PC-9 (cell line): ENCODE measurements around the gene NPIPB9. TPM values are rescaled to one million over a fixed set of nuclear protein-coding genes. Genes with fewer than 3 reads are reported as not detected.
"Not testable (repeated sequence)": the region's sequence is repeated elsewhere in the genome, so short reads cannot be mapped to it uniquely, and the experiment has no call there.

Source experiments
- BruUV-seq: library from RNA; stranded (reverse); fragments of 400-500 nt; replicated peaks from 2 replicates; lab custom pipeline; 2021; lab: Mats Ljungman, UMichigan
- CTCF ChIA-PET: fragments of 300-600 bp; sonication (Branson Sonifier 250); formaldehyde crosslinking; loops from one replicate; lab custom pipeline; 2022; ENCODE audit warnings: antibody characterized with exemption; lab: Charles Lee
- POLR2A ChIA-PET: fragments of 300-600 bp; sonication (Branson Sonifier 250); formaldehyde crosslinking; loops from one replicate; lab custom pipeline; 2022; ENCODE audit warnings: antibody characterized with exemption; ENCODE audit not compliant: unreplicated experiment; lab: Charles Lee
- DNase-seq, 2 experiments: peaks; one replicate each; pipeline versions ENCODE4 v3.0.0 to v3.0.0-alpha.2; 2015 to 2022; ENCODE audit warnings: mixed read lengths in 1 of 2
- H2AFZ ChIP-seq: fragments of 200-600 bp; sonication (generic); 2 replicates; pipeline ENCODE4 v1.8.1; 2017; ENCODE audit warnings: antibody characterized with exemption
- H3F3A ChIP-seq: fragments of 200-600 bp; sonication (generic); 2 replicates; pipeline ENCODE4 v1.8.1; 2017; ENCODE audit warnings: antibody characterized with exemption, mild to moderate bottlenecking, low read depth; ENCODE audit not compliant: insufficient read depth
- H3K27ac ChIP-seq: fragments of 200-600 bp; sonication (generic); 2 replicates; pipeline ENCODE4 v1.6.1; 2016; ENCODE audit warnings: mixed run types
- H3K27me3 ChIP-seq: fragments of 200-600 bp; sonication (generic); 2 replicates; pipeline ENCODE4 v1.6.1; 2016; ENCODE audit warnings: low read depth, mixed run types; ENCODE audit not compliant: insufficient read depth
- H3K36me3 ChIP-seq: fragments of 200-600 bp; sonication (generic); 2 replicates; pipeline ENCODE4 v1.6.1; 2016; ENCODE audit warnings: low read depth, mixed run types
- H3K4me1 ChIP-seq: fragments of 200-600 bp; sonication (generic); replicated peaks from 2 replicates; pipeline ENCODE4 v1.6.1; 2016; ENCODE audit warnings: mixed run types; ENCODE audit not compliant: insufficient read depth
- H3K4me2 ChIP-seq: fragments of 200-600 bp; sonication (generic); 2 replicates; pipeline ENCODE4 v1.6.1; 2017; ENCODE audit warnings: mixed run types
- H3K4me3 ChIP-seq: fragments of 200-600 bp; sonication (generic); 2 replicates; pipeline ENCODE4 v1.6.1; 2016; ENCODE audit warnings: mixed run types
- H3K79me2 ChIP-seq: fragments of 200-600 bp; sonication (generic); 2 replicates; pipeline ENCODE4 v1.6.1; 2017; ENCODE audit warnings: low read depth, mixed run types
- H3K9me2 ChIP-seq: fragments of 200-600 bp; sonication (generic); 2 replicates; pipeline ENCODE4 v1.8.1; 2017; ENCODE audit warnings: mild to moderate bottlenecking; ENCODE audit not compliant: insufficient read depth
- H3K9me3 ChIP-seq: fragments of 200-600 bp; sonication (generic); 2 replicates; pipeline ENCODE4 v1.8.1; 2016; ENCODE audit warnings: low read depth; ENCODE audit not compliant: insufficient read depth
- H4K20me1 ChIP-seq: fragments of 200-600 bp; sonication (generic); 2 replicates; pipeline ENCODE4 v1.8.1; 2017; ENCODE audit not compliant: insufficient read depth
- EZH2 ChIP-seq: fragments of 200-600 bp; sonication (generic); IDR thresholded peaks from 2 replicates; pipeline ENCODE4 v1.8.0; 2017; ENCODE audit warnings: antibody characterized with exemption, low read depth
- intact Hi-C: fragments of 100-400 bp; cut with micrococcal nuclease; formaldehyde crosslinking; loops from one replicate; pipeline ENCODE4 v1.10.0; 2022; ENCODE audit not compliant: unreplicated experiment
- total RNA-seq: library from RNA; stranded (reverse); gene quantifications from 2 replicates; pipeline ENCODE4 v1.2.3, GENCODE V29; 2021
- TF ChIP-seq, protein P1 (sequence below): fragments of 200-600 bp; sonication (generic); conservative IDR thresholded peaks from 2 replicates; pipeline ENCODE4 v1.6.1; 2017; ENCODE audit warnings: mixed run types, antibody characterized with exemption, mild to moderate bottlenecking, moderate library complexity

NPIPB9 gene
- total RNA-seq, 1 experiment from 2014 or later = 6.1 TPM

DNA sequence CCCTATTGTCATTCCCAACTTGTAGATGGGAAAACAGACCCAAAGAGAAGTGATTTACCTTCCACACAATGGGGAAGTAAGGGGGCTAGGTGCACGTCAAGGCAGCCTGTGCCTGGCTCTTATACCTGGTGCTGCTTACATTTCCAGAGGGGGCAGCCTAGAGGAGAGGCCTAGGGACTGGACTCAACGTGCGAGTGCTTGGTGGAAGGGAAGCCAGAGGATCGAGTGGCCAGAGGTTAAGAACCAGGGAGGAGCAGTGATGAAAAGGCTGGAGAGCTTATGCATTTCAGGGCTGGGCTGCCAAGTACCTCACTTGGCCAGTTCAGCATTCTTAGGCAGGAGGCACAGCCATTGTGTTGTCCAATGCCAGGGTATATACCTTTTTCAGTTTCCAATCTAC lies 30.8 kb downstream of the NPIPB9 start:
- H3K27me3 ChIP-seq, CTCF ChIA-PET, H3K36me3 ChIP-seq, H3K9me2 ChIP-seq, H2AFZ ChIP-seq, H3K4me2 ChIP-seq, H3F3A ChIP-seq, H4K20me1 ChIP-seq, H3K4me1 ChIP-seq, POLR2A ChIA-PET, DNase-seq, H3K9me3 ChIP-seq, H3K4me3 ChIP-seq, intact Hi-C loops, H3K79me2 ChIP-seq, BruUV-seq, H3K27ac ChIP-seq: not testable (repeated sequence)

DNA sequence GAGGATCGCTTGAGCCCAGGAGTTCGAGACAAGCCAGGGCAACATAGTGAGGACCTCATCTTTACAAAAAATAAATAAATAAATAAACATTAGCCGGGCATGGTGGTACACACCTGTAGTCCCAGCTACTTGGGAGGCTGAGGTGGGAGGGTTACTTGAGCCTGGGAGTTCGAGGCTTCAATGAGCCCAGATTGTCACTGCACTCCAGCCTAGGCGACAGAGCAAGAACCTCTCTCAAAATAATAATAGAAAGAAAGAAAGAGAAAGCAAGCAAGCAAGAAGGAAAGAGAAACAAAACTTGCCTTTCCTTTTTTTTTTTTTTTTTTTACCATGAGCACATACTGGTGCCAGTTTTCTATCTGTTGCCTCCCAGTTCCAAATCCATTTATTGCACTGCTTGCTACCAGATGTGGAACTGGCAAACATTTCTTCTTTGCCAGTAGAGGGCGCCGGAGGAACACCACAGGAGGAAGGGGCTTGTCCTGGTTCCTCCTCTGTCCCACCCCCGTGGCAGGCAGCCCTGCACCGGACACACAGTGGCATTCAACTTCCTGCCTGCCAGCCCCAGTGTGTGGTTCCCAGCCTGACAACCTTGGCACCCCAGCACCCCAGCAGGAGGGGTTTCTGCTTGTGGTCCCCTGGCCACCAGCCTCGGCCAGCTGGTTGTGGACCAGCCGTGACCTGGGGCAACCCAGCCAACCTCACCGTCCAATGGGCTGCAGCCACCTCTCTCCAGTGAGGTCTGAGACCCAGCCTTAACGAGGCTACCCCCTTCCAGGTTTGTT lies 50.8 kb downstream of the NPIPB9 start:
- intact Hi-C loops, CTCF ChIA-PET, H4K20me1 ChIP-seq, H3F3A ChIP-seq, H3K79me2 ChIP-seq, BruUV-seq, H3K4me1 ChIP-seq, H3K9me3 ChIP-seq, H3K9me2 ChIP-seq, H3K36me3 ChIP-seq, H3K27me3 ChIP-seq, H2AFZ ChIP-seq, POLR2A ChIA-PET: not testable (repeated sequence)
- Histone ChIP-seq H3K4me3 (peak overlapping the region; percentile 43; the same call in 1 of the 2 replicates), H3K27ac (peak overlapping the region; percentile 76), H3K4me2 (peak overlapping the region; percentile 58)
- TF ChIP-seq, protein P1, sequence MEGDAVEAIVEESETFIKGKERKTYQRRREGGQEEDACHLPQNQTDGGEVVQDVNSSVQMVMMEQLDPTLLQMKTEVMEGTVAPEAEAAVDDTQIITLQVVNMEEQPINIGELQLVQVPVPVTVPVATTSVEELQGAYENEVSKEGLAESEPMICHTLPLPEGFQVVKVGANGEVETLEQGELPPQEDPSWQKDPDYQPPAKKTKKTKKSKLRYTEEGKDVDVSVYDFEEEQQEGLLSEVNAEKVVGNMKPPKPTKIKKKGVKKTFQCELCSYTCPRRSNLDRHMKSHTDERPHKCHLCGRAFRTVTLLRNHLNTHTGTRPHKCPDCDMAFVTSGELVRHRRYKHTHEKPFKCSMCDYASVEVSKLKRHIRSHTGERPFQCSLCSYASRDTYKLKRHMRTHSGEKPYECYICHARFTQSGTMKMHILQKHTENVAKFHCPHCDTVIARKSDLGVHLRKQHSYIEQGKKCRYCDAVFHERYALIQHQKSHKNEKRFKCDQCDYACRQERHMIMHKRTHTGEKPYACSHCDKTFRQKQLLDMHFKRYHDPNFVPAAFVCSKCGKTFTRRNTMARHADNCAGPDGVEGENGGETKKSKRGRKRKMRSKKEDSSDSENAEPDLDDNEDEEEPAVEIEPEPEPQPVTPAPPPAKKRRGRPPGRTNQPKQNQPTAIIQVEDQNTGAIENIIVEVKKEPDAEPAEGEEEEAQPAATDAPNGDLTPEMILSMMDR = peak; percentile 70
- DNase-seq = peak; percentile 82 to 84

DNA sequence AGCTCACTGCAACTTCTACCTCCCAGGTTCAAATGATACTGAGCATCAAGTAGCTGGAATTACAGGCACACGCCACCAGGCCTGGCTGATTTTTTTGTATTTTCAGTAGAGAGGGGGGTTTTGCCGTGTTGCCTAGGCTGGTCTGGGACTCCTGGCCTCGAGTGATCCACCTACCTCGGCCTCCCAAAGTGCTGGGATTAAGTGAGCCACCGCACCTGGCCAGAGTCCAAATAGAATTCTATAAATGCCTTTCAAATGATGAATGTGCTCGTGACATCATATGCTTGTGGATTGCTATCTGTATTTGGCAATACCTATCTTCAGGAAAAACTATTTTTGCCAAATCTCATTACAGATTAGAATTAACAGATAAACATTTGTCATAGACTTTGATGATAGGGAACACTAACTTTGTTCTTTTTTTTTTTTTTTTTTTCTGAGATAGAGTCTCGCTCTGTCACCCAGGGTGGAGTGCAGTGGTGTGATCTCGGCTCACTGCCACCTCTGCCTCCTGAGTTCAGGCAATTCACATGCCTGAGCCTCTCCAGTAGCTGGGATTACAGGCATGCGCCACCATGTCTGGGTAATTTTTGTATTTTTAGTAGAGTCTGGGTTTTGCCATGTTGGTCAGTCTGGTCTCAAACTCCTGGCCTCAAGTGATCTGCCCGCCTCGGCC lies 56.0 kb downstream of the NPIPB9 start:
- BruUV-seq, H3K9me2 ChIP-seq, H4K20me1 ChIP-seq, H3F3A ChIP-seq, H2AFZ ChIP-seq, H3K27me3 ChIP-seq, DNase-seq, H3K4me1 ChIP-seq, intact Hi-C loops, H3K4me3 ChIP-seq, H3K79me2 ChIP-seq, H3K9me3 ChIP-seq, H3K36me3 ChIP-seq, H3K27ac ChIP-seq, CTCF ChIA-PET, POLR2A ChIA-PET, H3K4me2 ChIP-seq: not testable (repeated sequence)

DNA sequence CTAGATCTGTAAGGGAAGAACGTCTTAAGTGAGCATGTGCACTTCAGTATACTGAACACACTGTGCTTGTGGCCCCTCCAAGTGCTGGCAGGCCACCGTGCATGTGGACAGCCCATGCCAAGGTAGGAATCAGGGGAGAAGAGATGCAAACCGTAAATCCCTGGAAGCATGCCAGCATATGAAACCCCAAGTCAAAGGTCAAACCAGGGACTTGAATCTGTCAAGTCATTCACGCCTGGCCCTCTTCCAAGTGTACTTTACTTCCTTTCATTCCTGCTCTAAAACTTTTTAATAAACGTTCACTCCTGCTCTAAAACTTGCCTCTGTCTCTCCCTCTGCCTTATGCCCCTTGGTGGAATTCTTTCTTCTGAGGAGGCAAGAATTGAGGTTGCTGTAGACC lies 68.4 kb downstream of the NPIPB9 start:
- TF ChIP-seq EZH2 = no peak
- TF ChIP-seq, protein P1 = no peak

DNA sequence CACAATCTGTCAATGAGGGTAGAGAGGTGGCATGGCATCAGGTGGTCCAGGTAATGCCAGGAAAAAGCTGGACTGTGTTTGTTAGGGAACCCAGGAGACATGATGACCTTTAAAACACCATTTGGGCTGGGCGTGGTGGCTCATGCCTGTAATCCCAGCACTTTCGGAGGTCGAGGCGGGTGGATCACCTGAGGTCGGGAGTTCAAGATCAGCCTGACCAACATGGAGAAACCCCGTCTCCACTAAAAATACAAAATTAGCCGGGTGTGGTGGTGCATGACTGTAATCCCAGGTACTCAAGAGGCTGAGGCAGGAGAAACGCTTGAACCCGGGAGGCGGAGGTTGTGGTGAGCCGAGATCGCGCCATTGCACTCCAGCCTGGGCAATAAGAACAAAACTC lies 69.0 kb downstream of the NPIPB9 start:
- CTCF ChIA-PET = not testable (repeated sequence)

More for the DNA sequence above, 68.4 kb downstream of the NPIPB9 start:
- Histone ChIP-seq H3K4me2 (no peak overlapping the region), H3F3A (peaks cover 29% of the 10 kb centered on the region; the same call in 1 of the 2 replicates), H3K36me3 (peaks cover 5% of the 10 kb centered on the region), H4K20me1 (peaks cover under 1% of the 10 kb centered on the region; the same call in 1 of the 2 replicates), H3K27me3 (no peaks in the 10 kb centered on the region), H3K4me1 (peaks cover 9% of the 10 kb centered on the region), H2AFZ (no peak overlapping the region), H3K9me2 (no peaks in the 10 kb centered on the region), H3K27ac (no peak overlapping the region), H3K79me2 (peaks cover 45% of the 10 kb centered on the region), H3K4me3 (no peak overlapping the region), H3K9me3 (no peaks in the 10 kb centered on the region)
- CTCF ChIA-PET = no interaction called here
- BruUV-seq = no TSS peak
- DNase-seq = no peak
- POLR2A ChIA-PET = no interaction called here
- intact Hi-C loops = no loop called here

More for the DNA sequence above, 69.0 kb downstream of the NPIPB9 start:
- H4K20me1 ChIP-seq, BruUV-seq, H2AFZ ChIP-seq, POLR2A ChIA-PET, H3K27me3 ChIP-seq, H3K4me3 ChIP-seq, DNase-seq, H3K36me3 ChIP-seq, H3K27ac ChIP-seq, H3K9me2 ChIP-seq, H3K9me3 ChIP-seq, H3K4me2 ChIP-seq, intact Hi-C loops: not testable (repeated sequence)
- peaks cover 14% of the 10 kb centered on the region for H3K4me1 ChIP-seq
- peaks cover 34% of the 10 kb centered on the region; the same call in 1 of the 2 replicates for H3F3A ChIP-seq
- peaks cover 50% of the 10 kb centered on the region for H3K79me2 ChIP-seq
